OCI-LY3 (cell line): Measurements from ENCODE around the gene TRMT10A.

Experiments
- CTCF ChIP-seq: fragments of 200-600, 300-600 bp; sonication (generic); IDR thresholded peaks from 2 replicates; pipeline ENCODE4 v1.5.1; 2014; ENCODE audit warnings: antibody characterized with exemption, low read length, low read depth
- EZH2phosphoT487 ChIP-seq: fragments of 200-600 bp; shearing (Covaris generic); IDR thresholded peaks from 2 replicates; pipeline ENCODE4 v1.6.1; 2018; ENCODE audit warnings: antibody characterized with exemption, mixed run types, low read depth

- no peak for TF ChIP-seq CTCF
- no peak for TF ChIP-seq EZH2phosphoT487
Measured at GRCh38 chr4:99593781-99594641, 30.2 kb upstream of the TRMT10A start.
